Neural progenitor cell (in vitro differentiated cells): ENCODE measurements around the gene RASSF3. TPM values are rescaled to one million over a fixed set of nuclear protein-coding genes. Genes with fewer than 3 reads are reported as not detected.
"Not testable (repeated sequence)": the region's sequence is repeated elsewhere in the genome, so short reads cannot be mapped to it uniquely, and the experiment has no call there.

Experiments
- DNase-seq: peaks from one replicate; pipeline ENCODE4 v3.0.0-alpha.2; 2016; ENCODE audit warnings: low spot score
- H2AFZ ChIP-seq: fragments of 200-600 bp; sonication (generic); replicated peaks from 2 replicates; pipeline ENCODE4 v1.6.1; 2016; ENCODE audit warnings: antibody characterized with exemption
- H3F3A ChIP-seq: fragments of 200-600 bp; sonication (generic); 2 replicates; pipeline ENCODE4 v1.6.1; 2016; ENCODE audit warnings: antibody characterized with exemption, low read depth
- H3K27ac ChIP-seq: fragments of 200-600 bp; sonication (generic); 2 replicates; pipeline ENCODE4 v1.5.1; 2016; ENCODE audit warnings: mild to moderate bottlenecking
- H3K27me3 ChIP-seq: fragments of 200-600 bp; sonication (generic); 2 replicates; pipeline ENCODE4 v1.6.1; 2016; ENCODE audit warnings: mild to moderate bottlenecking, moderate library complexity
- H3K36me3 ChIP-seq: fragments of 200-600 bp; sonication (generic); 2 replicates; pipeline ENCODE4 v1.5.1; 2016
- H3K4me1 ChIP-seq: fragments of 200-600 bp; sonication (generic); 2 replicates; pipeline ENCODE4 v1.6.1; 2016; ENCODE audit warnings: mixed run types
- H3K4me2 ChIP-seq: fragments of 200-600 bp; sonication (generic); 2 replicates; pipeline ENCODE4 v1.6.1; 2016
- H3K4me3 ChIP-seq: fragments of 200-600 bp; sonication (generic); 2 replicates; pipeline ENCODE4 v1.5.1; 2016
- H3K79me2 ChIP-seq: fragments of 200-600 bp; sonication (generic); 2 replicates; pipeline ENCODE4 v1.6.1; 2016; ENCODE audit warnings: low read depth
- H3K9ac ChIP-seq: fragments of 200-600 bp; sonication (generic); 2 replicates; pipeline ENCODE4 v1.6.1; 2016
- H3K9me3 ChIP-seq: fragments of 200-600 bp; sonication (generic); 2 replicates; pipeline ENCODE4 v1.5.1; 2016; ENCODE audit warnings: low read depth
- H4K20me1 ChIP-seq: fragments of 200-600 bp; sonication (generic); 2 replicates; pipeline ENCODE4 v1.6.1; 2016; ENCODE audit warnings: low read depth
- H3K27ac Mint-ChIP-seq: 3 replicates; pipeline ENCODE4 v1.8.0; 2021; ENCODE audit warnings: mixed read lengths
- H3K27me3 Mint-ChIP-seq: 2 replicates; pipeline ENCODE4 v1.8.0; 2022; ENCODE audit warnings: low read depth, mild to moderate bottlenecking, inconsistent platforms, moderate library complexity, mixed read lengths; ENCODE audit not compliant: insufficient read depth
- H3K36me3 Mint-ChIP-seq: 3 replicates; pipeline ENCODE4 v1.8.0; 2021; ENCODE audit warnings: mixed read lengths
- H3K4me1 Mint-ChIP-seq: 3 replicates; pipeline ENCODE4 v1.8.0; 2021; ENCODE audit warnings: mixed read lengths
- H3K4me3 Mint-ChIP-seq: 3 replicates; pipeline ENCODE4 v1.8.0; 2021; ENCODE audit warnings: mild to moderate bottlenecking, moderate library complexity, mixed read lengths
- H3K9me3 Mint-ChIP-seq: 3 replicates; pipeline ENCODE4 v1.8.0; 2020; ENCODE audit warnings: mixed read lengths
- EZH2 ChIP-seq: fragments of 200-600 bp; sonication (generic); IDR thresholded peaks from 2 replicates; pipeline ENCODE4 v1.6.1; 2017; ENCODE audit warnings: antibody characterized with exemption, mild to moderate bottlenecking, moderate library complexity
- EZH2phosphoT487 ChIP-seq: fragments of 200-600 bp; sonication (generic); IDR thresholded peaks from 2 replicates; pipeline ENCODE4 v1.6.1; 2017; ENCODE audit warnings: antibody characterized with exemption
- total RNA-seq: library from RNA; depleted of rRNA; stranded (reverse); fragments of >200 nt; gene quantifications from 2 replicates; pipeline ENCODE4 v1.2.3, GENCODE V29; 2015; ENCODE audit warnings: low replicate concordance
- TF ChIP-seq, protein P1 (sequence below): fragments of 200-600 bp; sonication (generic); IDR thresholded peaks from 2 replicates; pipeline ENCODE4 v1.5.1; 2017; ENCODE audit warnings: antibody characterized with exemption, mild to moderate bottlenecking

Gene RASSF3
- total RNA-seq, 1 donor from 2014 or later: 14.5 TPM

DNA sequence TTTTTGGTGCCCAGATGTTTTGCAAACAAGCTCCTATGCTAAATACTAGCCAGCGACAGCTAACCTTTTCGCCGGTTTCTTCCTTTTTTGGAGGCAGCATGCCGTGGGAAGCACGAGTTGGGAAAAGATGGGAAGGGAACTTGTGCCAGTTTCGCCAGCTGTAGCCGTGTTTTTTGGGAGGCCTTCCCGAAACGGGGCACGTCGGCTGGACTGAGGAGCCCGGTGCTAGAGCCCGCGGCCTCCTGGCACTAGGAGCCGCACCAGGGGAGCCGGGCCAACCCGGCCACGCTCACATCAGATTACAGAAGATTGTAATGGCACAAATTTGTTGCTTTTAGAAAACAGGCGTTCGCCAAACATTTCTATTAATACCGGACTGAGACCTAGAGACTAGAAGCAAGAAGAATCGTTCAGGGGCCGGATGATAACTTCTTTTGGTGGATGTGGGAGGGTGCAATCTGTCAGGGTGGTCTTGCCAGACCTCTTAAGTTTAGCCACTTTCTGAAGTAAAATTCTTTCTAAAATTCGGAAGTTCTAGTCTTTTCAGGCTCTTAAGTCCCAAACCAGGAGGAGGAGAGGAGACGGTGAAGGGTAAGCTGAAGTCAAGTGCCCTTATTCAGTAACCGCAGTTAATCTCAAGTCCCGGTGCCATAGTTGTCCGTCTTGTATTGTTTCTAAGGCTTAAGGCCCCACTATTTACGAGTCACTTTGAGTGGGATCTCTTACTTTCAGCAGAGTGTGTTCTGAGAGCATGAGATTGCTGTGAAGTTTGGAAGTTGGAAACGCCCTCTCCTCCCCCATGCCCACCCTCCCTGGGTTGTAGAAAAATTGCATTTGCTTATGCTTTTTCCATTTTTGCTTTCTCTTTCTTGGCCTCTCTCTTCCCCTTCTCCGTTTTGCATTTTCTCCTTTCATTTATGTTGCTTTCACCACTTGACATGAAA is 1.3 kb downstream of the RASSF3 start:
- Mint-ChIP-seq H3K36me3 (peaks cover 10% of the 10 kb centered on the region), H3K4me1 (peaks cover 35% of the 10 kb centered on the region), H3K27me3 (peaks cover 7% of the 10 kb centered on the region), H3K4me3 (peak overlapping the region; percentile 94), H3K27ac (no peak overlapping the region), H3K9me3 (no peaks in the 10 kb centered on the region)
- Histone ChIP-seq H3K4me2 (peak overlapping the region; percentile 97), H3K79me2 (peaks cover 60% of the 10 kb centered on the region), H3K4me3 (peak overlapping the region; percentile 98), H3K27ac (no peak overlapping the region), H3K4me1 (peaks cover 11% of the 10 kb centered on the region), H3F3A (peaks cover 39% of the 10 kb centered on the region), H4K20me1 (peaks cover 21% of the 10 kb centered on the region), H3K36me3 (no peaks in the 10 kb centered on the region), H3K27me3 (no peaks in the 10 kb centered on the region), H2AFZ (peak overlapping the region; percentile 93), H3K9ac (no peak overlapping the region), H3K9me3 (no peaks in the 10 kb centered on the region)
- DNase-seq: peak; percentile 41
- TF ChIP-seq EZH2 (no peak), EZH2phosphoT487 (no peak)
- TF ChIP-seq, protein P1, sequence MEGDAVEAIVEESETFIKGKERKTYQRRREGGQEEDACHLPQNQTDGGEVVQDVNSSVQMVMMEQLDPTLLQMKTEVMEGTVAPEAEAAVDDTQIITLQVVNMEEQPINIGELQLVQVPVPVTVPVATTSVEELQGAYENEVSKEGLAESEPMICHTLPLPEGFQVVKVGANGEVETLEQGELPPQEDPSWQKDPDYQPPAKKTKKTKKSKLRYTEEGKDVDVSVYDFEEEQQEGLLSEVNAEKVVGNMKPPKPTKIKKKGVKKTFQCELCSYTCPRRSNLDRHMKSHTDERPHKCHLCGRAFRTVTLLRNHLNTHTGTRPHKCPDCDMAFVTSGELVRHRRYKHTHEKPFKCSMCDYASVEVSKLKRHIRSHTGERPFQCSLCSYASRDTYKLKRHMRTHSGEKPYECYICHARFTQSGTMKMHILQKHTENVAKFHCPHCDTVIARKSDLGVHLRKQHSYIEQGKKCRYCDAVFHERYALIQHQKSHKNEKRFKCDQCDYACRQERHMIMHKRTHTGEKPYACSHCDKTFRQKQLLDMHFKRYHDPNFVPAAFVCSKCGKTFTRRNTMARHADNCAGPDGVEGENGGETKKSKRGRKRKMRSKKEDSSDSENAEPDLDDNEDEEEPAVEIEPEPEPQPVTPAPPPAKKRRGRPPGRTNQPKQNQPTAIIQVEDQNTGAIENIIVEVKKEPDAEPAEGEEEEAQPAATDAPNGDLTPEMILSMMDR: no peak

DNA sequence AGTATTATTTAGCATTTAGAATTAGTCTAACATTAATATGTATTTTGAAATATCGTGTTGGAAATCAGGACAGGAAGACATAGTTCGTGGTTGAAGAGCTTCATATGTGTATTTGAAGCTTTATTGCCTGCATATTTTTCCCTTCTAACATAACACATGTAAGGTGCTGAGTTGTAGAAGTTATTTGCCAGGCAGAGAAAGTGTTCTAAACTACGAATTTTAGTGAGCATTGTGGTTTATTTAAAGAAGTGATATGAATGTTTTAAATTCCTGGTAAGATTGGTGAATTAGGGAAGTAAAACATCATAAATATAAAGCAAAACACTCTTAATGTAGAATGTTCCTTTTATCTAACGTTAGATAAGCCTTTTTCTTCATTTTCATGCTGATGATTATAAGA is 2.5 kb downstream of the RASSF3 start:
- no peak overlapping the region for H2AFZ ChIP-seq
- H3K4me3 ChIP-seq: no peak overlapping the region
- peaks cover 37% of the 10 kb centered on the region for H3F3A ChIP-seq
- H3K9ac ChIP-seq: no peak overlapping the region
- peaks cover 21% of the 10 kb centered on the region for H4K20me1 ChIP-seq
- H3K36me3 Mint-ChIP-seq: peaks cover 10% of the 10 kb centered on the region
- peaks cover 7% of the 10 kb centered on the region for H3K27me3 Mint-ChIP-seq
- H3K4me3 Mint-ChIP-seq: peak overlapping the region; percentile 56
- H3K9me3 ChIP-seq: no peaks in the 10 kb centered on the region
- no peak overlapping the region for H3K4me2 ChIP-seq
- no peak overlapping the region for H3K27ac ChIP-seq
- no peaks in the 10 kb centered on the region for H3K27me3 ChIP-seq
- H3K27ac Mint-ChIP-seq: no peak overlapping the region
- H3K4me1 ChIP-seq: peaks cover 11% of the 10 kb centered on the region
- peaks cover 35% of the 10 kb centered on the region for H3K4me1 Mint-ChIP-seq
- no peaks in the 10 kb centered on the region for H3K9me3 Mint-ChIP-seq
- peaks cover 73% of the 10 kb centered on the region for H3K79me2 ChIP-seq
- TF ChIP-seq EZH2 (no peak), EZH2phosphoT487 (no peak)
- TF ChIP-seq, protein P1: no peak
- no peaks in the 10 kb centered on the region for H3K36me3 ChIP-seq
- no peak for DNase-seq

DNA sequence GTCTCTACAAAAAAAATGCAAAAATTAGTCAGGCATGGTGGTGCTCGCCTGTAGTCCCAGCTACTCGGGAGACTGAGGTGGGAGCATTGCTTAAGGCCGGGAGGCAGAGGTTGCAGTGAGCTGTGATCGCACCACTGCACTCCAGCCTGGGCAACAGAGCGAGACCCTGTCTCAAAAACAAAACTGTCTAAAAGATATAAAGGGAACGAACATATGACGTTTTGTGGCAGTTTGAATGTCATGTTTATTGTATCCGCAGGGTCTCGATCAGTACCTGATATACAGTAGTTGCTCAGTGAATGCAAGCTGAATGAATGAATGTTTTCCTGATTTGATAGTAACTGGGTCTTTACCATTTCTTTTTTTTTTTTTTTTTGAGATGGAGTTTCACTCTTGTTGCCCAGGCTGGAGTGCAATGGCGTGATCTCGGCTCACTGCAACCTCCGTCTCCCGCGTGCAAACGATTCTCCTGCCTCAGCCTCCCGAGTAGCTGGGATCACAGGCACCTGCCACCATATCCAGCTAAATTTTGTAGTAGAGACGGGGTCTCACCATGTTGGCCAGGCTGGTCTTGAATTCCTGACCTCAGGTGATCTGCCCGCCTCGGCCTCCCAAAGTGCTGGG is 3.6 kb downstream of the RASSF3 start:
- H2AFZ ChIP-seq, H3K27me3 Mint-ChIP-seq, H3K36me3 Mint-ChIP-seq, H3K9me3 ChIP-seq, H3K27me3 ChIP-seq, H3K27ac ChIP-seq, H3K27ac Mint-ChIP-seq, DNase-seq, H3K4me2 ChIP-seq, H3K9me3 Mint-ChIP-seq, H3K4me3 ChIP-seq, H3K4me1 ChIP-seq, H3K4me3 Mint-ChIP-seq, H3K36me3 ChIP-seq, H3K9ac ChIP-seq: not testable (repeated sequence)
- H3F3A ChIP-seq: peaks cover 27% of the 10 kb centered on the region
- peaks cover 83% of the 10 kb centered on the region for H3K79me2 ChIP-seq
- H3K4me1 Mint-ChIP-seq: peaks cover 30% of the 10 kb centered on the region
- H4K20me1 ChIP-seq: peaks cover 21% of the 10 kb centered on the region
